Neural cell (in vitro differentiated cells): ENCODE measurements around the gene GOLGA8K.
"Not testable (repeated sequence)": the region's sequence is repeated elsewhere in the genome, so short reads cannot be mapped to it uniquely, and the experiment has no call there.

Experiments used
- MXI1 ChIP-seq: fragments of 450-650 bp; conservative IDR thresholded peaks from 2 replicates; pipeline ENCODE4 v1.6.1; 2014; ENCODE audit warnings: antibody characterized with exemption, mild to moderate bottlenecking; ENCODE audit not compliant: poor library complexity, severe bottlenecking
- RAD21 ChIP-seq: fragments of 450-650 bp; conservative IDR thresholded peaks from 2 replicates; pipeline ENCODE4 v1.6.1; 2014; ENCODE audit warnings: antibody characterized with exemption, mild to moderate bottlenecking, moderate library complexity

DNA sequence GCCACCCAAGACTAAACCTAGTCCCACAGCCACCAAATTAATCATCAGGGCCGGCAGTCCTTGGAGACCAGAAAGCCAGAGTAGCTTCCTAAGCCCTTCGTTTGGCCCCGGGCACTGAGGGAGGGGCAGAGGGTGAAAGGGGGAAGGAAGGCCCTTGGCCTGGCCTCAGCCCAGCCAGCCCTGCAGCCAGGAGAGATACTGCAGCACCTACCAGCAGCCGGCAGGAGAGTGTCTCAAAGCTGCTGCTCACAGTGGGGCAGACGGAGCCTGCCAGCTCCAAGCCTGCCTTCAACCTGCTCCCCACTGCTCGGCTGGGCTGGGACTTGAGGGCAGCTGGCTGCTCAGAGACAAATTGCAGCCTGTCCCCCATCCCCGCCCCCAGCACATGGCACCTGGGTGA, 50.3 kb downstream of the GOLGA8K start:
- not testable (repeated sequence) for TF ChIP-seq MXI1, RAD21
